ENCODE results near the gene IRF7. TPM values are rescaled to one million over a fixed set of nuclear protein-coding genes. Genes with fewer than 3 reads are reported as not detected.

IRF7 gene
- total and polyA plus RNA-seq, 9 of the 15 experiments (the other 6 are each of a cell fraction or from before 2014, with no cell fraction given): 0.27 to 7.6 (median 1.8) TPM

GRCh38 chr11:615504-616319 is at the start of gene IRF7 (continued):
- TF ChIP-seq CTCFL (IDR thresholded peaks at IDR 0.05; ENCODE audit: borderline replicate concordance, insufficient read depth, low read depth, low read length, poor library complexity, severe bottlenecking): no peak
- TF ChIP-seq, protein P1, sequence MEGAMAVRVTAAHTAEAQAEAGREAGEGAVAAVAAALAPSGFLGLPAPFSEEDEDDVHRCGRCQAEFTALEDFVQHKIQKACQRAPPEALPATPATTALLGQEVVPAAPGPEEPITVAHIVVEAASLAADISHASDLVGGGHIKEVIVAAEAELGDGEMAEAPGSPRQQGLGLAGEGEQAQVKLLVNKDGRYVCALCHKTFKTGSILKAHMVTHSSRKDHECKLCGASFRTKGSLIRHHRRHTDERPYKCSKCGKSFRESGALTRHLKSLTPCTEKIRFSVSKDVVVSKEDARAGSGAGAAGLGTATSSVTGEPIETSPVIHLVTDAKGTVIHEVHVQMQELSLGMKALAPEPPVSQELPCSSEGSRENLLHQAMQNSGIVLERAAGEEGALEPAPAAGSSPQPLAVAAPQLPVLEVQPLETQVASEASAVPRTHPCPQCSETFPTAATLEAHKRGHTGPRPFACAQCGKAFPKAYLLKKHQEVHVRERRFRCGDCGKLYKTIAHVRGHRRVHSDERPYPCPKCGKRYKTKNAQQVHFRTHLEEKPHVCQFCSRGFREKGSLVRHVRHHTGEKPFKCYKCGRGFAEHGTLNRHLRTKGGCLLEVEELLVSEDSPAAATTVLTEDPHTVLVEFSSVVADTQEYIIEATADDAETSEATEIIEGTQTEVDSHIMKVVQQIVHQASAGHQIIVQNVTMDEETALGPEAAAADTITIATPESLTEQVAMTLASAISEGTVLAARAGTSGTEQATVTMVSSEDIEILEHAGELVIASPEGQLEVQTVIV (CRISPR knock-in tag; IDR thresholded peaks at IDR 0.05; ENCODE audit: borderline replicate concordance): no peak
- peak; percentile 97 for TF ChIP-seq SPI1 (IDR thresholded peaks at IDR 0.05; ENCODE audit: borderline replicate concordance, low read depth, low read length)
- TF ChIP-seq, protein P2, sequence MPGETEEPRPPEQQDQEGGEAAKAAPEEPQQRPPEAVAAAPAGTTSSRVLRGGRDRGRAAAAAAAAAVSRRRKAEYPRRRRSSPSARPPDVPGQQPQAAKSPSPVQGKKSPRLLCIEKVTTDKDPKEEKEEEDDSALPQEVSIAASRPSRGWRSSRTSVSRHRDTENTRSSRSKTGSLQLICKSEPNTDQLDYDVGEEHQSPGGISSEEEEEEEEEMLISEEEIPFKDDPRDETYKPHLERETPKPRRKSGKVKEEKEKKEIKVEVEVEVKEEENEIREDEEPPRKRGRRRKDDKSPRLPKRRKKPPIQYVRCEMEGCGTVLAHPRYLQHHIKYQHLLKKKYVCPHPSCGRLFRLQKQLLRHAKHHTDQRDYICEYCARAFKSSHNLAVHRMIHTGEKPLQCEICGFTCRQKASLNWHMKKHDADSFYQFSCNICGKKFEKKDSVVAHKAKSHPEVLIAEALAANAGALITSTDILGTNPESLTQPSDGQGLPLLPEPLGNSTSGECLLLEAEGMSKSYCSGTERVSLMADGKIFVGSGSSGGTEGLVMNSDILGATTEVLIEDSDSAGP (CRISPR knock-in tag; IDR thresholded peaks at IDR 0.05): 0 out of 2 replicates have a peak, but pooled peaks have one; percentile 42
- TF ChIP-seq KLF6 (CRISPR knock-in tag; IDR thresholded peaks at IDR 0.05; ENCODE audit: borderline replicate concordance): no peak
- TF ChIP-seq BCL6 (CRISPR knock-in tag; IDR thresholded peaks at IDR 0.05): no peak
- TF ChIP-seq RCOR1 (IDR thresholded peaks at IDR 0.05; ENCODE audit: borderline replicate concordance in 1 of 2, low read depth in 2 of 2, low read length in 2 of 2): no peak
- TF ChIP-seq NUFIP1 (IDR thresholded peaks at IDR 0.05; ENCODE audit: partially characterized antibody): no peak
- TF ChIP-seq ZNF609 (CRISPR knock-in tag; IDR thresholded peaks at IDR 0.05; ENCODE audit: borderline replicate concordance): no peak
- TF ChIP-seq PCBP1 (IDR thresholded peaks at IDR 0.05; ENCODE audit: low read depth, low read length, poor library complexity, severe bottlenecking): peak; percentile 58
- peak in 1 of 3 experiments; percentile 26 for TF ChIP-seq YY1 (IDR thresholded peaks at IDR 0.05; ENCODE audit: borderline replicate concordance in 1 of 3, control insufficient read depth in 1 of 3, extremely low read depth in 1 of 3, insufficient read depth in 3 of 3, insufficient read length in 1 of 3, insufficient replicate concordance in 2 of 3, low read depth in 1 of 3, low read length in 2 of 3)
- TF ChIP-seq SAP30 (IDR thresholded peaks at IDR 0.05; ENCODE audit: borderline replicate concordance, insufficient read depth, low read depth, low read length, poor library complexity, severe bottlenecking): no peak
- no peak for TF ChIP-seq EZH2 (IDR thresholded peaks at IDR 0.05; ENCODE audit: borderline replicate concordance, low read depth, low read length)
